Measurements from ENCODE around the gene C11orf52. TPM values are rescaled to one million over a fixed set of nuclear protein-coding genes. Genes with fewer than 3 reads are reported as not detected.

C11orf52 gene
- total and polyA plus RNA-seq, 2 of the 8 experiments (the other 6 are each of a cell fraction or from before 2014, with no cell fraction given), result 1.7 to 2.7 TPM

DNA sequence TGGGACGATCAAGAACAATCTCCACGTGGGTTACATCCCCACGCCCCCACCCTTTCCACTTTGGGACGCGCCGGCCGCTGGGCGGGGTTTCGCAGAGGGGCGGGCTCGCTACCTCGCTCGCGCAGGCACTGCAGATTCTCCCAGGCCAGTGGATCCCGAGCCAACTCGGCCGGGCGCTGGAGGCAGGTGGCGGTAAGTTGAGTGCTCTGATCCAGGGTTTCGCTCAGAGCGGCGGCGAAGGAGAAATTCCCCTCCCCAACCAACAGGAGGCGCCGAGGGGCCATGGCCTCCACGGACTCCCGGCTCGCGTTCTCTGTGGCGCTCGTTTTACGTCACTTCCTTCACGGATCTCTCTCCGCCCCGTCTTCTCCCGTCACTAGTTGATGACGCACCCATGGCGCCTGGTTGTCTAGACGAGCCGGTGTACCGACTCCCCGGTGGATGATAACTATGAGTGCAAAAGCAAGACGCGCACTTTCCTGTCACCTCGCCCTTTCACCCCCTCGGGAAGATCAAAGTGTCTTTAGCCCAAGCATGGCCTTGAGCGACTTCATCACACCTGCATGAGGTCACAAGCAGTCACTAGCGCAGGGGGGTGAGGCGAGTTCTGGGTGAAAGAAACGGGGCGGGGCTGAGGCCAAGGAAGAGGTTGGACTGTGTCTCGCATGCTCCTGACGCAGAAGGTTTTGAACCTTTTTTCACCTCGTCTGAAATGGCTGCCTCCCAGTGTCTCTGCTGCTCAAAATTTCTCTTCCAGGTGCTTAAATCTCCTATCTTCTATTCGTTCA lies 39.7 kb upstream of the C11orf52 start, which contains the start of the genes CFAP68 and FDXACB1 (continued):
- TF ChIP-seq, protein P1, sequence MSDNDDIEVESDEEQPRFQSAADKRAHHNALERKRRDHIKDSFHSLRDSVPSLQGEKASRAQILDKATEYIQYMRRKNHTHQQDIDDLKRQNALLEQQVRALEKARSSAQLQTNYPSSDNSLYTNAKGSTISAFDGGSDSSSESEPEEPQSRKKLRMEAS (IDR thresholded peaks at IDR 0.05), result peak; percentile 48
- TF ChIP-seq CREB1 (IDR thresholded peaks at IDR 0.05), result peak; percentile 99
- TF ChIP-seq BRCA1 (IDR thresholded peaks at IDR 0.05; ENCODE audit: low read depth, low read length), result no peak
- no peak for TF ChIP-seq CBX8 (IDR thresholded peaks at IDR 0.05; ENCODE audit: borderline replicate concordance, low read depth, low read length)
- no peak for TF ChIP-seq RFX5 (IDR thresholded peaks at IDR 0.05; ENCODE audit: borderline replicate concordance, low read depth, low read length)
- TF ChIP-seq NRF1 (IDR thresholded peaks at IDR 0.05; ENCODE audit: low read depth, low read length), result peak; percentile 3; the same call in 1 of the 2 replicates
- TF ChIP-seq EP300 (IDR thresholded peaks at IDR 0.05; ENCODE audit: borderline replicate concordance in 1 of 2, low read depth in 2 of 2, low read length in 2 of 2), result peak in 1 of 2 experiments; percentile 75; a peak in 2 of 3 replicates
- peak; percentile 86 for TF ChIP-seq TAF7 (optimal IDR thresholded peaks at IDR 0.05; ENCODE audit: borderline replicate concordance, low read depth, low read length)
- TF ChIP-seq CTBP2 (IDR thresholded peaks at IDR 0.05; ENCODE audit: borderline replicate concordance, insufficient read depth, insufficient read length, low read length), result peak; percentile 58
- TF ChIP-seq EZH2 (IDR thresholded peaks at IDR 0.05; ENCODE audit: low read depth, low read length, severe bottlenecking), result no peak
- TF ChIP-seq, protein P2, sequence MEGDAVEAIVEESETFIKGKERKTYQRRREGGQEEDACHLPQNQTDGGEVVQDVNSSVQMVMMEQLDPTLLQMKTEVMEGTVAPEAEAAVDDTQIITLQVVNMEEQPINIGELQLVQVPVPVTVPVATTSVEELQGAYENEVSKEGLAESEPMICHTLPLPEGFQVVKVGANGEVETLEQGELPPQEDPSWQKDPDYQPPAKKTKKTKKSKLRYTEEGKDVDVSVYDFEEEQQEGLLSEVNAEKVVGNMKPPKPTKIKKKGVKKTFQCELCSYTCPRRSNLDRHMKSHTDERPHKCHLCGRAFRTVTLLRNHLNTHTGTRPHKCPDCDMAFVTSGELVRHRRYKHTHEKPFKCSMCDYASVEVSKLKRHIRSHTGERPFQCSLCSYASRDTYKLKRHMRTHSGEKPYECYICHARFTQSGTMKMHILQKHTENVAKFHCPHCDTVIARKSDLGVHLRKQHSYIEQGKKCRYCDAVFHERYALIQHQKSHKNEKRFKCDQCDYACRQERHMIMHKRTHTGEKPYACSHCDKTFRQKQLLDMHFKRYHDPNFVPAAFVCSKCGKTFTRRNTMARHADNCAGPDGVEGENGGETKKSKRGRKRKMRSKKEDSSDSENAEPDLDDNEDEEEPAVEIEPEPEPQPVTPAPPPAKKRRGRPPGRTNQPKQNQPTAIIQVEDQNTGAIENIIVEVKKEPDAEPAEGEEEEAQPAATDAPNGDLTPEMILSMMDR (IDR thresholded peaks at IDR 0.05; ENCODE audit: control extremely low read depth in 1 of 3, insufficient read depth in 1 of 3, low read depth in 1 of 3, low read length in 3 of 3), result peak; percentile 91 to 98 (median 97)
- TF ChIP-seq CEBPB (IDR thresholded peaks at IDR 0.05; ENCODE audit: low read depth, low read length), result no peak
- no peak for TF ChIP-seq HDAC6 (IDR thresholded peaks at IDR 0.05; ENCODE audit: low read depth, low read length)
- TF ChIP-seq, protein P3, sequence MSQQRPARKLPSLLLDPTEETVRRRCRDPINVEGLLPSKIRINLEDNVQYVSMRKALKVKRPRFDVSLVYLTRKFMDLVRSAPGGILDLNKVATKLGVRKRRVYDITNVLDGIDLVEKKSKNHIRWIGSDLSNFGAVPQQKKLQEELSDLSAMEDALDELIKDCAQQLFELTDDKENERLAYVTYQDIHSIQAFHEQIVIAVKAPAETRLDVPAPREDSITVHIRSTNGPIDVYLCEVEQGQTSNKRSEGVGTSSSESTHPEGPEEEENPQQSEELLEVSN (IDR thresholded peaks at IDR 0.05), result 0 out of 2 replicates have a peak, but pooled peaks have one; percentile 30
- TF ChIP-seq, protein P4, sequence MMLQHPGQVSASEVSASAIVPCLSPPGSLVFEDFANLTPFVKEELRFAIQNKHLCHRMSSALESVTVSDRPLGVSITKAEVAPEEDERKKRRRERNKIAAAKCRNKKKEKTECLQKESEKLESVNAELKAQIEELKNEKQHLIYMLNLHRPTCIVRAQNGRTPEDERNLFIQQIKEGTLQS (IDR thresholded peaks at IDR 0.05; ENCODE audit: insufficient read depth, low read depth, low read length), result peak; percentile 84
- peak; percentile 77; the same call in 1 of the 2 replicates for TF ChIP-seq SRF (IDR thresholded peaks at IDR 0.05; ENCODE audit: low read depth, low read length)
- TF ChIP-seq POLR2A (IDR thresholded peaks at IDR 0.05; ENCODE audit: control extremely low read depth in 1 of 2, low read depth in 2 of 2, low read length in 2 of 2), result peak; percentile 67 to 77
- TF ChIP-seq SIN3A (conservative IDR thresholded peaks at IDR 0.05 in 1 of 2, IDR thresholded peaks at IDR 0.05 in 1 of 2; ENCODE audit: low read depth in 1 of 2, low read length in 2 of 2), result peak in 1 of 2 experiments; percentile 73; a peak in 2 of 4 replicates
- peak; percentile 97 for TF ChIP-seq KDM4A (IDR thresholded peaks at IDR 0.05; ENCODE audit: low read depth, low read length, severe bottlenecking)
